C1 segment of cervical spinal cord (tissue), 14 donors: Measurements from ENCODE around the gene ZNF335.
"Not testable (repeated sequence)": the region's sequence is repeated elsewhere in the genome, so short reads cannot be mapped to it uniquely, and the experiment has no call there.

ENCODE experiments used
- DNase-seq, 14 donors: peaks; one replicate each; lab custom pipeline; 2025; lab: John Stamatoyannopoulos, UW

ZNF335 gene

GRCh38 chr20:45934586-45935415 is 37.2 kb downstream of the ZNF335 start, which contains the start of gene PCIF1:
Gene PCIF1 (plus strand): TSS chr20:45934683. CDS start chr20:45939000, 4,317 bp downstream.
- peak; percentile 80 to 98 (median 96) for DNase-seq

- DNase-seq: peak in 4 of 14 donors; percentile 80 to 89 (median 86)
These were observed 37.9 kb downstream of the ZNF335 start for GRCh38 chr20:45934046-45934585.

- peak in 12 of 14 donors; percentile 21 to 87 (median 58) for DNase-seq
These were observed 38.5 kb downstream of the ZNF335 start for GRCh38 chr20:45933266-45934045.

GRCh38 chr20:45931680-45932079 is 40.3 kb downstream of the ZNF335 start:
- not testable (repeated sequence) for DNase-seq

- no peak for DNase-seq
These were observed 44.7 kb downstream of the ZNF335 start for GRCh38 chr20:45927071-45927878.

GRCh38 chr20:45926731-45927070 is 45.3 kb downstream of the ZNF335 start:
- no peak for DNase-seq

- no peak for DNase-seq
These were observed 46.0 kb downstream of the ZNF335 start for GRCh38 chr20:45925821-45926506.

- DNase-seq: peak in 4 of 14 donors; percentile 11 to 17 (median 13)
These were observed 47.4 kb downstream of the ZNF335 start for GRCh38 chr20:45924391-45925261.

- DNase-seq: no peak
These were observed 50.4 kb downstream of the ZNF335 start for GRCh38 chr20:45921337-45922189.

- no peak for DNase-seq
These were observed 51.3 kb downstream of the ZNF335 start for GRCh38 chr20:45920462-45921336.

- no peak for DNase-seq
These were observed 52.2 kb downstream of the ZNF335 start for GRCh38 chr20:45919542-45920399.

- DNase-seq: no peak
These were observed 53.0 kb downstream of the ZNF335 start for GRCh38 chr20:45918779-45919537.

- no peak for DNase-seq
These were observed 53.7 kb downstream of the ZNF335 start for GRCh38 chr20:45918182-45918737.

- no peak for DNase-seq
These were observed 54.2 kb downstream of the ZNF335 start for GRCh38 chr20:45917790-45918141.

- no peak for DNase-seq
These were observed 58.9 kb downstream of the ZNF335 start for GRCh38 chr20:45913116-45913515.

GRCh38 chr20:45912344-45912682 is 59.7 kb downstream of the ZNF335 start:
- no peak for DNase-seq
